GM18505 (cell line): ENCODE results near the gene ANO10.
"Not testable (repeated sequence)": the region's sequence is repeated elsewhere in the genome, so short reads cannot be mapped to it uniquely, and the experiment has no call there.

Experiments
- ATAC-seq: cut with Tn5 transposase; IDR thresholded peaks from one replicate; pipeline ENCODE4 v1.9.1; 2021; ENCODE audit not compliant: unreplicated experiment
- POLR2A ChIP-seq: IDR thresholded peaks from 4 replicates; pipeline ENCODE4 v1.6.1; 2011; ENCODE audit warnings: borderline replicate concordance; ENCODE audit not compliant: insufficient read depth, insufficient read length; ENCODE audit errors: extremely low read depth

Gene ANO10

DNA sequence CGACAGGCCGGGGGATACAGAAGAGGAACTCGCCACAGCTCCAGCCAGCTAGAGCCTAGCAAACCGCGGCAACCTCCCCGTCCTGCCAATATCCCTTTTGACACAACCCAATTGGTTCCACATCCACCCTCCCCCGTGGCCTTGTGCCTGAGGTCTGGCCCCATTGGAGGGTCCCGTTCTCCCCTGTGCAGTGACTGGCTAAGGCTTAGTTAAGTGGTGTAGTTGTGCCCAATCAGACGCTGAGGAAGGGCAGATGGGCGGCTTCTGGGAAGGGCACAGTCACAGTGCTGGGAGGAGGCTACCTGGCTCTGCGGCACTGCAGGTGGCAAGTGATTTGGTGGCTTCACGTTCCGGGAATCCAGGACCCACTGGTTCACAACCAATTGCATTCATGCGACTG, 256.9 kb downstream of the ANO10 start:
- ATAC-seq: no peak
- TF ChIP-seq POLR2A: no peak

DNA sequence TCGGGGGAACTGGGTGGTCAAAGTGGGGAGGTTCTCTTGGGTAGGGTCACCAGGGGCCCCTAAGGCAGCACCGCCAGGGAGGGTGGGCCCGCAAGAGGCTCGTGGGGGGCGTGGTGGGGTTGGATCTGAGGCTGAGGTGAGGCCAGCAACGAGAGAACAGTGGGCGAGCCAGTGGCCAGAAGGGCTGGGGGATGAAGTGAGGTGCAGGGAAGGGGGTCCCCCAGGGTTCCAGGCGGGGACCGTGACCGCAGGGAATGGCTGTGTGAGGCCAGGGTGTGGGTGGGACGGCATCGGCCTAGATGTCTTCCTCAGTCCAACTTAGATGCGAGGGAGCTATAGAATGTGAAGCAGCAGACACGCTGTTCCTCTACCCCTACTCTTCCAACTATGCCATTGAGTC, 257.3 kb downstream of the ANO10 start:
- TF ChIP-seq POLR2A: no peak
- no peak for ATAC-seq

DNA sequence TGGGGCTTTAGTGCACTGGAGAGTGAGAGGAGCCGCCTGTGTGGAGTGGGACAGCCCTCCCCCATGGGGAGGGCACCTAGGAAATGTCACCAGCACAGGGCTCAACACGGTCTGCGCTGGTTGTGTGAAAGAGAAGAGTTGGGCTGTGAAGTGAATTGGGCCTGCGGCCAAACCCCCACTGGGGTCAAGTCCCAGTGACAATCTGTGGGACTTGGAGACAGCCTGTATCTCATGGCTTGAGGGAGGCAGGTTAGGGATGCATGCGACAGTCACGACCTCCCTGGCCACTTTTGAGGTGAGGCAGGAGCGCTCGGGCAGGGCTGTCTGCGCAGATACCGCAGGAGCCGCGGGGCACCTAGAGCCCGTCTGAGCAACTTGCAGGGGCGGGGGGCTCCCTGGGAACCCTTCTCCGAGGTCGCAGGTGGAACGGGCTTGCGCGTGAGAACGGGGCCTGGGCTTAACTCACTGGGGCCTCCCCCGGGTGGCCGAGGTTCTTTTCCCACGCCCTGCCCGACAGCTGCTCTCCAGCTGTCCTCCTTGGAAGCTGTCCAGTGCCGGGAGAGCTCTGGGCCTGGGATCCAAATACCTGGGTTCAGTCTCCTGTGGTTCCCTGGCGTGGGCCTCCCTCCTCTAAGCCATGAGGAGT, 258.1 kb downstream of the ANO10 start:
- no peak for ATAC-seq
- TF ChIP-seq POLR2A: no peak

DNA sequence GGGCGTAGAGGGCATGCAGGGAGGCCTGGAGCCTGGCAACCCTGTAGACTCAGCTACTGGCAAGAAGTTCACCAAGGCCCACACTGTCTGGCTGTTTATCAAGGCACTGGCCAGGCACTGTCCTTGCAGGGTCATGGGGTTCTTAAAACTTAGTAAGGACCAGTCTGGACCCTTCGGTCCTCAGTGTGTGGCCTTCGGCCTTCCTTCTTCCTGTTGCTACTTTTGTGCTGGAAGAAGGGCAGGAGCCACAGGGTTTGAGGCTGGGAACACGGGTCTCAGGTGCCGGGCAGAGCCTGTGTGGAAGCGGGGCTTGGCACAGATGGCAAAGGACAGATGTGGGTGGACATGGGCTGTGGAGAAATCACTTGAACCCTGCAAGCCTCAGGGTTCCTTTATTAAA, 258.9 kb downstream of the ANO10 start:
- ATAC-seq: no peak
- TF ChIP-seq POLR2A: no peak

DNA sequence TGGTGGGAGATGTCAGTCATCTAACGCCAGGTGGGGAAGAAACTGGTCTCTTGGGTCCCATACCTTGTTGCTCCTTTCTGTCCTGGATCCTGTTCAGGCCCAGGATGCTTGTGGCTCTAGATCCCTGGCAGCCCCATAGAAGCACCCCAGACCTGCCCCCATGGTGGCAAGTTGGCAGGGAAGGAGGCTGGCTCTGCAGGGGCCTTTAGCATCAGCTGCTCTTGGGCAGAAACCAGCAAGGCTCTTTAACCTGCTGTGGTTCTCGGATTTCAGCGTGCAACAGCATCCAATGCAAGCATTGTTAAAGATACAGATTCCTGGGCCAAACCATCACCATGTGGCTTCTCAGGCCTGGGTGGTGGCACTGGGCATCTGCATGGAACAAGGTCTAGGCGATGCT, 259.6 kb downstream of the ANO10 start:
- ATAC-seq: no peak
- no peak for TF ChIP-seq POLR2A

DNA sequence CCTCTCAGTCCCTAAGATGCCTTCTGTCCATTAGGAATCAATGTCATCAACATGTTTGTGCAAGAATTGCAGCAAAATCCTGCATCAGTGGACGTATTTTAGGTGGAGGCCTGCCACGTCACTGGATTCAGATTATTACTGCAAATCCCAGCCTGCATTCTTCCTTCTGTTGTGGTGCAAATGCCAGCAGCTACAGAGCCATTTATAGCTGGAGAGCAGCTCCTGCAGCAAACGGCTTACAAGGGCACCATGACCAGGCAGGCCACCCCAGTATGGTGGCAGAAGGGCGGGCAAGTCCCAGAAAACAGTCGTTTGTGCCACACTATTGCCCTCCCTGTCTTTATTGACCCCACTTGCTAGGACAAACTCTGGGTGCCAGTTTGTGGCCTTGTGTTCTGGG, 260.7 kb downstream of the ANO10 start:
- ATAC-seq: no peak
- TF ChIP-seq POLR2A: no peak

DNA sequence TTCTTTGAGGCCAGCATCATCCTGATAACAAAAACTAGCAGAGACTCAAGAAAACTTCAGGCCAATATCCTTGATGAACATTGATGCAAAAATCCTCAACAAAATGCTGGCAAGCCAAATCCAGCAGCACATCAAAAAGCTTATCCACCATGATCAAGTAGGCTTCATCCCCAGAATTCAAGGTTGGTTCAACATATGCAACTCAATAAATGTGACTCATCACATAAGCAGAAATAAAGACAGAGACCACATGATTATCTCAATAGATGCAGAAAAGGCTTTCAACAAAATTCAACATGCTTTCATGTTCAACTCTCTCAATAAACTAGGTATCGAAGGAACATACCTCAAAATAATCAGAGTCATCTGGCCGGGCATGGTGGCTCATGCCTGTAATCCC, 265.8 kb downstream of the ANO10 start:
- ATAC-seq: not testable (repeated sequence)

DNA sequence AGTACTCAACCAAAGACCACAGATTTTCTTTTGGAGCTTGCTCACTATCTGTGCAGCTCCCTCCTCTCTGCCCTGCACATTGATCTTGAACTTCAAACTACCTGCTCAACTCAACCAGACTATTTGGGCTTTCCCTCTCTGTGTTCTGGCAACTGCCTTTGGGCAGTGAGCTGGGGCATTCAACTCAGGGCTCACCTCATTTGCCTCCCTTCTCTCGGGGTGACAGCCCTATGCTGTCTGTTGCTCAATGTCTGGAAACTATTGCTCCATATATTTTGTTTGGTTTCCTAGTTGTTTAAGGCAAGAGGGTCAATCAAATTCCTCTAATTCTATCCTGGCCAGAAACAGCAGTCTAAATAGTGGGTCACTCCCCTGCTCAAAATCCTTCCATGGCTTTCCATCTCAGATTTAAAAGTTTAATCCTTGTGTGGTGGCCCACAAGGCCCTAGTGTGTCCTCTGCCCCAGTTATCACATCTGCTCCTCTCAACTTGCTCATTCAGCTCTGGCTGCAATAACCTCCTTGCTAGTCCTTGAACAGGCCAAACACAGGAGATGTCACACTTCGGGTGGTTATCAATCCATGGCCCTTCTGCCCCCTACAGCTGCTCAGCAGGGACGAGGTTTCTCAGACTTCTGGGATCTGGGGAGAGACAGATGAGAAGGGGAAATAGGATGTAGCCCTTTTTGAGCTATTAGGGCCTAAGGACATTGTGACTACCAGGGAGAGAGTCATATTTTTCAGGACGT, 267.7 kb downstream of the ANO10 start:
- ATAC-seq: no peak

DNA sequence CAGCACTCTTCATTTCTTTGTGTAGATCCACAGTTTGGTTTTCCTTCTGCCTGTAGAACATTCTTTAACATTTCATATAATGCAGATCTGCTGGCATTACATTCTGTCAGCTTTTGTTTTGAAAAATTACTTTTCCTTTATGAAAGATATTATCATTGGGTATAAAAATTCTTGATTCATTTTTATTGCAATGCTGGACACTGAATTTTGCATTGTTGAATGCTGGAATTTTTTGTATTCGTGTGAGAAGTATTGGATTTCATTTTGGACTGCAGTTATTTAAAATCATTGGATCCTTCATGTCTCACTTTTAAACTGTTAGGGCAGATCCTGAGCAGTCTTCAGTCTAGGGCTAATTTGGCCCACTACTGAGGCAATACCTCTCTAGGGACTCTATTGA, 268.4 kb downstream of the ANO10 start:
- no peak for TF ChIP-seq POLR2A
- no peak for ATAC-seq

More for the DNA sequence above, 267.7 kb downstream of the ANO10 start:
- TF ChIP-seq POLR2A: no peak

DNA sequence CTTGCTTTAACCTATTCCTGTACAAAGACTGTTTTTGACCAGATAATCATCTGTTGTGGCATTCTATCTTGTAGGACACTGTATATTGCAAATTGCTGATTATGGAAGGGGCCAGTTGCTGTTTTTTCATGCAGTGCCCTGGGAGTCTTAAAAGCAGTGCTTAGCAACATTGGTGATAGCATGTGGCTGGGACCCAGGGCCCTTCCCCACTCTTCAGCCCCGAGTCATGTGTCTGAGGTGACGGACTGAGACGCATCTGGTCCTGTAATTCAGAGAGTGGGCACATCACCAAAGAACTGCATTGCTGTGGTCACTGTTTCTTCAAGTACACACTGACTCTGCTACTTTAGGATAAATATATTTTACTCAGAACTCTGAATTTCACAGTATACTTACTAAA, 272.1 kb downstream of the ANO10 start:
- no peak for ATAC-seq
- TF ChIP-seq POLR2A: no peak

DNA sequence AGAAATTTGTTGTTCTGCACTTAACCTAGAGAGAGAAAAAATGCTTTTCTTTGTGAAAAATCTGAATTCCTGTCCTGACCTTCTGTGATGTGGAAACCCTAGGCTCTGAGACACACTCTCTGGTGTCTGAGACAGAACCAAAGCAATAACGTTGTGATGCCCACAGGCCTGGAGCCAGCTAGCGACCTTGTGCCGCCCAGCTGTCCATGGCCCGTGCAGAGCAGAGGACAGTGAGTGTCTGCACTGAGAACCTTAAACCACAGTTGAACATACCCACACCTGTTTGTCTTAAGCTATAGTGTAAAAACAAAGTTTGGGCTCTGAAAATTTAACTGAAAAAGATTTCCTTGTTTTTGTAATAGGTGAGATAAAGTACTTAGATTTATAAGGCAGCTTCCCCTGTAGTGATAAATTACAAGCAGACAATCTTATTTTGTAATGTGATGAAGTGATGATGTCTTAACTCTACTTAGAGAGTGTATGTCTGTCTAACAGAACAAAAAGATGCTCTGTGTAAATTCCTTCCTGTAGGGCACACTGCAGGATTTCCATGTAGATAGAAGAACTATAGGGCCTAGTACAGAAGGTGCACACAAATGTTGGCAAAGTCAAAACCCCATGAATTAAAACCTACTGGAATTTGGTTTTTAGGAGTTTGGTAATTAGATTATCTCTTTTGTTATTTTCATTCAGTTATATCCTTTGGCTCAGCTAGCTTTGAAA, 272.8 kb downstream of the ANO10 start:
- no peak for TF ChIP-seq POLR2A
- ATAC-seq: no peak

DNA sequence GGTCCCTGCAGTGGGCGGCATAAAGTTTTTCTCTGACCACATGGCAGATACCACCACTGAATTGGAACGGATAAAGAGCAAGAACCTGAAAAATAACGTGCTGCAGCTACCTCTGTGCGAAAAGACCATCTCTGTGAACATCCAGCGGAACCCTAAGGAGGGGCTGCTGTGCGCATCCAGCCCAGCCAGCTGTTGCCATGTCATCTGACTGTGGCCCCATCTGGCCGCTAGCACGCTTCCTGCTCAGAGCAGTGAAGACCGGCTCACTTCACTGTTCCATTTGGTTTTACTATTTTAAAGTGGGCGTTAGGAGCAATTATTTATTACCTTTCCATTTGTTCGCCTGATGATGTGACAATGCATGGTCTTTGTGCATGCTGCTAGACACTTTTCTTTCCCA, 273.5 kb downstream of the ANO10 start:
- no peak for ATAC-seq
- no peak for TF ChIP-seq POLR2A

DNA sequence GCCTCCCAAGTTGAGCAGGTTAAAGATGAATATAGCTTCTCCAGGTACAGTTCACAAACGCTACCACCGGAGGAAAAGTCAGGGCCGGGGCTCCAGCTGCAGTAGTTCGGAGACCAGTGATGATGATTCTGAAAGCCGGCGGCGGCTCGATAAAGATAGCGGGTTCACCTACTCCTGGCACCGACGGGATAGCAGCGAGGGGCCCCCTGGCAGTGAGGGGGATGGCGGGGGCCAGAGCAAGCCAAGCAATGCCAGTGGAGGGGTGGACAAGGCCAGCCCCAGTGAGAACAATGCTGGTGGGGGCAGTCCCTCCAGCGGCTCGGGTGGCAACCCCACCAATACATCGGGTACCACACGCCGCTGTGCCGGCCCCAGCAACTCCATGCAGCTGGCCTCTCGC, 274.0 kb downstream of the ANO10 start:
- no peak for ATAC-seq
- TF ChIP-seq POLR2A: no peak

DNA sequence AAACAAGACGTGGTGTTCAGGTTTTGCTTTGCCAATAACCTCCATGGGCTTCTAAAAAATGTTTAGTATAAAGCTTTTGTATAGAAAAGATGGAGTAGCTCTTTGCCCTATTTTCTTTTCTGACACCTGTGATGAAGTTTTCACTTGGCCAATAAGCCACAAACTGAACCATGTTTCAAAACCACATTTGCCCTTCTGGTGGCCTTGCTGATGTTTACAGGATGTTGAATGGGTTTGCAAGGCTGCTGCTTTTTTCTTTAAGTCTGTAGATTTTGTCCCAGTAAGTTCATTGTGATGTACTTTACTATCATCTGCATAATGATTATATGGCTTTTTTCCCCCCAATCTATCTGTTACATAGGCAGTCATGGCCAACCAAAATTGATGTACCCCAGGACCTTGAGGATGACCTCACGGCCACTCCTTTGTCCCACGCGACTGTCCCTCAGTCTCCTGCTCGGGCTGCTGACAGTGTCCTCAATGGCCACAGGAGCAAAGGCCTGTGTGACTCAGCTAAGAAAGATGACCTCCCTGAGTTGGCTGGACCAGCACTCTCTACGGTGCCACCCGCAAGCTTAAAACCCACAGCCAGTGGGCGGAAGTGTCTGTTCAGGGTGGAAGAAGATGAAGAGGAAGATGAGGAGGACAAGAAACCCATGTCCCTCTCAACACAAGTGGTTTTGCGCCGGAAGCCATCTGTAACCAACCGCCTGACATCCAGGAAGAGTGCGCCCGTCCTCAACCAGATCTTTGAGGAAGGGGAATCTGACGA, 274.6 kb downstream of the ANO10 start:
- no peak for TF ChIP-seq POLR2A
- ATAC-seq: no peak

DNA sequence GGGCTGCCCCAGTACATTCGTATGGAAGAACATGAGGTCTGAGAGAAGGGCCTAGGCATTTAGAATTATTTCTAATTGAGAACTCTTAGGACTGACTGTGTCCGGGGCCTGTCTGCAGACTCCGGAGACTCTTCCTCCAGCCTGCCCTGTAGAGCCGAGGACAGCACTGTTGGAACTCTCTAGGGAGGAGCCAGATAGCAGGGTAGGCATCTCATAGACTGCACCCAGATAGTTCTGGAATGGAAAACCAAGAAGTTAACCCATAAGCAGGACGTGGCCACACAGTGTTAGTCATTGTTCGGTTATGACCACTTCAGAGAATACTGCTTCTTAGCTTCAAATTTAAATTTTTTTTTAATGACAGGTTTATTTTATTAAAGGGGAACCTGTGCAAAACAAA, 275.9 kb downstream of the ANO10 start:
- ATAC-seq: no peak
- TF ChIP-seq POLR2A: no peak
